Uterus (tissue), 2 donors: Measurements from ENCODE around the gene ZNF837.

Experiments used
- POLR2A ChIP-seq, 2 donors: fragments of 450-650 bp; IDR thresholded peaks; one replicate each; pipeline ENCODE4 v1.6.1; 2016; ENCODE audit warnings: antibody characterized with exemption in 2 of 2, mild to moderate bottlenecking in 1 of 2, moderate library complexity in 1 of 2
- TF ChIP-seq, protein P1 (sequence below), 4 experiments: fragments of 200-600 bp in 2 of 4; fragments of 450-650 bp in 2 of 4; sonication (generic) in 2 of 4; IDR thresholded peaks; one replicate each; pipeline ENCODE4 v1.5.1; 2016 to 2019; ENCODE audit warnings: antibody characterized with exemption in 4 of 4, mild to moderate bottlenecking in 2 of 4, moderate library complexity in 1 of 4

DNA sequence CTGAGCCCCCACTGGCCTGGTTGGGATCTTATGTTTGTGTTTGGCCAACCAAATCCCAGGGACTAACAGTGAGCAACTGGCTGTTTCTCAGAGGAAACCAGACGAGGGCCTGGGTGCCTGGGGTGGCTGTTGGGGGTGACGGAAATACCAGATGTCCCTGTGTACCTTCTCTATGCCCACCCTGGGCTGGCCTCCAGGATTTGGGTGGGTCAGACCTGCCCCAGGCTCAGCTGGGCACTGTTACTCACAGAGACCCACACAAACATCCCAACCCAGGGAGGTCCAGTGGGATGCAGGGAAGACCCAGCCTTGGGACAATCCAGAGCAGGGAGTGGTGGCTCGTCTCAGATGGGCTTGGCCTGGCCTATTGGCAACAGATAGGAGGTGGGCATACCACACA, 45.2 kb downstream of the ZNF837 start:
- TF ChIP-seq, protein P1, sequence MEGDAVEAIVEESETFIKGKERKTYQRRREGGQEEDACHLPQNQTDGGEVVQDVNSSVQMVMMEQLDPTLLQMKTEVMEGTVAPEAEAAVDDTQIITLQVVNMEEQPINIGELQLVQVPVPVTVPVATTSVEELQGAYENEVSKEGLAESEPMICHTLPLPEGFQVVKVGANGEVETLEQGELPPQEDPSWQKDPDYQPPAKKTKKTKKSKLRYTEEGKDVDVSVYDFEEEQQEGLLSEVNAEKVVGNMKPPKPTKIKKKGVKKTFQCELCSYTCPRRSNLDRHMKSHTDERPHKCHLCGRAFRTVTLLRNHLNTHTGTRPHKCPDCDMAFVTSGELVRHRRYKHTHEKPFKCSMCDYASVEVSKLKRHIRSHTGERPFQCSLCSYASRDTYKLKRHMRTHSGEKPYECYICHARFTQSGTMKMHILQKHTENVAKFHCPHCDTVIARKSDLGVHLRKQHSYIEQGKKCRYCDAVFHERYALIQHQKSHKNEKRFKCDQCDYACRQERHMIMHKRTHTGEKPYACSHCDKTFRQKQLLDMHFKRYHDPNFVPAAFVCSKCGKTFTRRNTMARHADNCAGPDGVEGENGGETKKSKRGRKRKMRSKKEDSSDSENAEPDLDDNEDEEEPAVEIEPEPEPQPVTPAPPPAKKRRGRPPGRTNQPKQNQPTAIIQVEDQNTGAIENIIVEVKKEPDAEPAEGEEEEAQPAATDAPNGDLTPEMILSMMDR (IDR thresholded peaks at IDR 0.05): no peak
- TF ChIP-seq POLR2A (IDR thresholded peaks at IDR 0.05): no peak
